Measurements from ENCODE around the gene ZNF428.
"Not testable (repeated sequence)": the region's sequence is repeated elsewhere in the genome, so short reads cannot be mapped to it uniquely, and the experiment has no call there.

ZNF428 gene

DNA sequence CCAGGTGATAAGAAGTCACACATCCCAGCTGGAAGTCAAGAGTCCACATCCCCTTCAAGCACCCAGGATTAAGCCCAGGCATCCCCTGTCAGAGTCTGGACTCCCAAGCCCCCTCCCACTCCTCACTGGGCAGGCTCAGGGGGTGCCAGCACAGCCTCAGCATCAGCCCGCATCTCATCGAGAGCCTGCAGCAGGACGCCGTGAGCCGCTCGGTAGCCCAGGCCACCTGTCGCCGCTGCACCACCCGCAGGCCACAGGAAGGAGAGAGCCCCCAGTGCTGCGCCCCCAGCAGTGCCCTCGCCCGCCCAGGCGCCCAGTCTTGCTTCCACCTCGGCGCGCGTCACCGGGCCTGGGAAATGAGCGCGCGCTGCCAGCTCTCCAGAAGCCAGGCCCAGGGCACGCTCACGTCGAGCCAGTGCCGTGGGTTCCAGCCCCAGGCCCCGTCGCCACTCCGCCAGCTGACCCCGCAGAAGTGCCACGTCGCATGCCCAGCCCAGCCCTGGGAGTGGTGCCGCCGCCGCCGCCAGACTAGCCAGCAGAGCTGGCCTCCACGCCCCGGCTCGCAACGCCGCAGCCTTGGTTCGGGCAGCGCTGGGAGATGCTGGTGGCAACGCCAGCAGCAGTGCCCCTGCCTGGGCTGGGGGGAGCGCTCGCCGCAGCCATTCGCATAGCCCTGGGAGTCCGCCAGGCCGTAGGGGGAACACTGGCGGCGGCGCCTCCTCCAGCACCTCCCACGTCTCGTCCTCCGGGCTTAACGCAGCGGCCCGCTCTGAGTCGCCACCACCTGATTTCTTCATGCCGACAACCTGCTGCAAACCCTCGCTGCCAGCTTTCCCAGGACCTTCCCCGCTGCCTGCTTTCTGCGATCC, 27.3 kb downstream of the ZNF428 start:
- DNase-seq, result no peak
- Histone ChIP-seq H3K27ac (no peak overlapping the region), H3K27me3 (replicated peaks) (no peaks in the 10 kb centered on the region), H3K36me3 (replicated peaks) (peaks cover 25% of the 10 kb centered on the region), H3K4me3 (ENCODE audit: low read depth, low read length) (no peak overlapping the region)
- in situ Hi-C loops (cut with HindIII; ENCODE audit: low pct_ligation_motif_present, low sequenced_read_pairs), result no loop called here
- TF ChIP-seq, protein P1, sequence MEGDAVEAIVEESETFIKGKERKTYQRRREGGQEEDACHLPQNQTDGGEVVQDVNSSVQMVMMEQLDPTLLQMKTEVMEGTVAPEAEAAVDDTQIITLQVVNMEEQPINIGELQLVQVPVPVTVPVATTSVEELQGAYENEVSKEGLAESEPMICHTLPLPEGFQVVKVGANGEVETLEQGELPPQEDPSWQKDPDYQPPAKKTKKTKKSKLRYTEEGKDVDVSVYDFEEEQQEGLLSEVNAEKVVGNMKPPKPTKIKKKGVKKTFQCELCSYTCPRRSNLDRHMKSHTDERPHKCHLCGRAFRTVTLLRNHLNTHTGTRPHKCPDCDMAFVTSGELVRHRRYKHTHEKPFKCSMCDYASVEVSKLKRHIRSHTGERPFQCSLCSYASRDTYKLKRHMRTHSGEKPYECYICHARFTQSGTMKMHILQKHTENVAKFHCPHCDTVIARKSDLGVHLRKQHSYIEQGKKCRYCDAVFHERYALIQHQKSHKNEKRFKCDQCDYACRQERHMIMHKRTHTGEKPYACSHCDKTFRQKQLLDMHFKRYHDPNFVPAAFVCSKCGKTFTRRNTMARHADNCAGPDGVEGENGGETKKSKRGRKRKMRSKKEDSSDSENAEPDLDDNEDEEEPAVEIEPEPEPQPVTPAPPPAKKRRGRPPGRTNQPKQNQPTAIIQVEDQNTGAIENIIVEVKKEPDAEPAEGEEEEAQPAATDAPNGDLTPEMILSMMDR (IDR thresholded peaks at IDR 0.05; ENCODE audit: low read depth, low read length, missing control alignments), result no peak

DNA sequence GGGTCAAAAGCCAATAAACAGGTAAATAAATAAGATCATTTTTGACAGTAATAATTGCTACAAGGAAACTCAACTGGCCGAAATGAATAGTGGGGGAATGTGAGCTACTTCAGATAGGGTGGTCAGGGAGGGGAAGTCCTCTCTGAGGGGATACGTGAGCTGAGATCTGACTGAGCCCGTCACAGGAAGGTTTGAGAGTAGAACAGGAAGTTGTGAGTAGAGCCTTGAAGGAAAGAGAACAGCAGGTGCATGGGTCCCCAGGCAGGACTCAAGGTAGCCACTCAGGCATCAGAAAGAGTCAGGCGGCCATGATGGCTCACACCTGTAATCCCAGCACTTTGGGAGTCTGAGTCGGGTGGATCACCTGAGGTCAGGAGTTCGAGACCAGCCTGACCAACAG, 29.8 kb downstream of the ZNF428 start:
- peaks cover 31% of the 10 kb centered on the region for H3K36me3 ChIP-seq (replicated peaks)
- no peak overlapping the region for H3K27ac ChIP-seq
- in situ Hi-C loops (cut with HindIII; ENCODE audit: low pct_ligation_motif_present, low sequenced_read_pairs), result no loop called here
- no peak overlapping the region for H3K4me3 ChIP-seq (ENCODE audit: low read depth, low read length)
- no peaks in the 10 kb centered on the region for H3K27me3 ChIP-seq (replicated peaks)
- TF ChIP-seq, protein P1 (IDR thresholded peaks at IDR 0.05; ENCODE audit: low read depth, low read length, missing control alignments), result no peak
- DNase-seq, result no peak

DNA sequence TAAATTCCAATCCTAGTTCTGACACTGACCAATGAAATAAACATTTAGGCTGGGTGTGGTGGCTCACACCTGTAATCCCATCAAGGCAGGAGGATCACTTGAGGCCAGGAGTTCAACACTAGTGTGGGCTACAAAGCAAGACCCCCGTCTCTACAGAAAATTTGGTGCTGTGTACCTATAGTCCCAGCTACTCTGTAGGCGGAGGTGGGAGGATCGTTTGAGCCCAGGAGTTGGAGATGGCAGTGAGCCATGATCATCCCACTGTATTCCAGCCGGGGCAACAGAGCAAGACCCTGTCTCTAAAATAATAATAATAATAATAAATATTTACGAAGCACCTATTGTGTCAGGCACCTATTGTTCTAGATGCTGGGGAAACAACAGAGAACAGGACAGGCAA, 30.2 kb downstream of the ZNF428 start:
- H3K4me3 ChIP-seq (ENCODE audit: low read depth, low read length), result no peak overlapping the region
- no peak overlapping the region for H3K27ac ChIP-seq
- in situ Hi-C loops (cut with HindIII; ENCODE audit: low pct_ligation_motif_present, low sequenced_read_pairs), result no loop called here
- peaks cover 31% of the 10 kb centered on the region for H3K36me3 ChIP-seq (replicated peaks)
- TF ChIP-seq, protein P1 (IDR thresholded peaks at IDR 0.05; ENCODE audit: low read depth, low read length, missing control alignments), result no peak
- no peak for DNase-seq
- H3K27me3 ChIP-seq (replicated peaks), result no peaks in the 10 kb centered on the region

DNA sequence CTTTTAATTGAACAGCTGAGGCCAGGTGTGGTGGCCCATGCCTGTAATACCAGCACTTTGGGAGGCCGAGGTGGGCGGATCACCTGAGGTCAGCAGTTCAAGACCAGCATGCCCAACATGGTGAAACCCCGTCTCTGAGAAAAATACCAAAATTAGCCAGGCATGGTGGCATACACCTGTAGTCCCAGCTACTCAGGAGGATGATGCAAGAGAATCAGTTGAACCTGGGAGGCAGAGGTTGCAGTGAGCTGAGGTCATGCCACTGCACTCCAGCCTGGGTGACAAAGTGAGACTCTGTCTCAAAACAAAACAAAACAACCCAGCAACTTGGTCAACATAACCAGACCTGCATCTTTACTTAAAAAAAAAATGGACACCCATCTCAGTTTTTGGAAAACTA, 32.4 kb downstream of the ZNF428 start:
- H3K27ac ChIP-seq; in situ Hi-C loops (cut with HindIII; ENCODE audit: low pct_ligation_motif_present, low sequenced_read_pairs); H3K27me3 ChIP-seq (replicated peaks); H3K4me3 ChIP-seq (ENCODE audit: low read depth, low read length); DNase-seq: not testable (repeated sequence)
- H3K36me3 ChIP-seq (replicated peaks), result peaks cover 11% of the 10 kb centered on the region

DNA sequence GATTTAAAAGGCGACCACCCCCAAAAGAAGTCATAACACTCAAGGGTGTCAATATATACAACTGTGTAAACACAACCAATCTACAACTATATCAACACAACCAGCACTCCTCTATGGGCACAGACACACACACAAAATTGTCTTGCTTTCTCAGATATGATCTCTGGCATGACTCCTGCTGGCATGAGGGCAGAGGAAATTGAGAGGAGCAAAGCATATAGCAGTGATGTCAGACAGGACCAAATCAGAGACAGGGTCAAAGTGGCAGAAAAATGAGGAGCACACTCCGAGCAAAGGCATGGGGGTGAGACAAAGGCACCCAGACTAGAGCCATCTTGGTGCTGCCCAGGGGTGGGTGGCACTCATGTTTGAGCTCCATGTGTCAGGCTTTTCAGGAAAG, 33.1 kb downstream of the ZNF428 start:
- H3K36me3 ChIP-seq (replicated peaks), result peaks cover 10% of the 10 kb centered on the region
- no peaks in the 10 kb centered on the region for H3K27me3 ChIP-seq (replicated peaks)
- TF ChIP-seq, protein P1 (IDR thresholded peaks at IDR 0.05; ENCODE audit: low read depth, low read length, missing control alignments), result no peak
- H3K4me3 ChIP-seq (ENCODE audit: low read depth, low read length), result no peak overlapping the region
- H3K27ac ChIP-seq, result no peak overlapping the region
- no peak for DNase-seq
- in situ Hi-C loops (cut with HindIII; ENCODE audit: low pct_ligation_motif_present, low sequenced_read_pairs), result no loop called here

DNA sequence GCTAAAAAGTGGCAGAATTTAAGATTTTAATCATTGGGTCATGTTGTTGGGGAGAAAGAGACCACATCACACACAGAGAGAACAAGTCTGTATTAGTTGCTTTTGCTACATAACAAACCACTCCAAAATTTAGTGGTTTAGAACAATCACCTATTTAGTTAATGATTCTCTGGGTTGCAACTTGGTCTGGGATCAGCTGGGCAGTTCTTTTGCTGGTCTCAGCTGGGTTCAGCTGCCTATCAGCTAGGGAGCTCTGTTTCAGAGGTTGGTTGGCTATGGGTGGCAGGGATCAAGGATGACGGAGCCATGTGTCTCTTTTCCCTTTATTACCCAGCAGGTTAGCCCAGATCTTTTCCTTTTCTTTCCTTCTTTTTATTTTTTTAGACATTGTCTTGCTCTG, 34.9 kb downstream of the ZNF428 start:
- in situ Hi-C loops (cut with HindIII; ENCODE audit: low pct_ligation_motif_present, low sequenced_read_pairs), result no loop called here

More for the DNA sequence above, 34.9 kb downstream of the ZNF428 start:
- Histone ChIP-seq H3K4me3 (ENCODE audit: low read depth, low read length) (no peak overlapping the region), H3K36me3 (replicated peaks) (peaks cover 8% of the 10 kb centered on the region), H3K27me3 (replicated peaks) (no peaks in the 10 kb centered on the region), H3K27ac (no peak overlapping the region)
- DNase-seq, result no peak
- TF ChIP-seq, protein P1 (IDR thresholded peaks at IDR 0.05; ENCODE audit: low read depth, low read length, missing control alignments), result no peak
